OCI-LY3 (cell line): Measurements from ENCODE around the gene CEACAM19.

Experiments used
- H2AFZ ChIP-seq: fragments of 200-600, 300-600 bp; shearing (Covaris generic); 2 replicates; pipeline ENCODE4 v1.6.0; 2014; ENCODE audit warnings: antibody characterized with exemption, low read depth, low read length
- H3K27ac ChIP-seq: fragments of 200-600, 300-600 bp; sonication (generic); 2 replicates; pipeline ENCODE4 v1.5.1; 2014; ENCODE audit warnings: mild to moderate bottlenecking, low read length, moderate library complexity, mixed read lengths
- H3K27me3 ChIP-seq: fragments of 200-600, 300-600 bp; sonication (generic); 2 replicates; pipeline ENCODE4 v1.6.1; 2014; ENCODE audit warnings: low read depth, low read length, mixed read lengths
- H3K36me3 ChIP-seq: fragments of 200-600, 300-600 bp; sonication (generic); replicated peaks from 2 replicates; pipeline ENCODE3; 2014; ENCODE audit warnings: low read depth, low read length, mixed read lengths
- H3K4me1 ChIP-seq: fragments of 300-600, 200-600 bp; sonication (generic); 2 replicates; pipeline ENCODE4 v1.6.1; 2014; ENCODE audit warnings: low read length, mixed read lengths
- H3K4me2 ChIP-seq: fragments of 200-600, 300-600 bp; sonication (generic); 2 replicates; pipeline ENCODE4 v1.6.1; 2014; ENCODE audit warnings: low read length, mixed read lengths
- H3K4me3 ChIP-seq: fragments of 300-600, 200-600 bp; sonication (generic); 2 replicates; pipeline ENCODE4 v1.5.1; 2014; ENCODE audit warnings: antibody characterized with exemption, mild to moderate bottlenecking, low read length, moderate library complexity
- H3K79me2 ChIP-seq: fragments of 300-600, 200-600 bp; shearing (Covaris generic); 2 replicates; pipeline ENCODE4 v1.6.1; 2014; ENCODE audit warnings: mild to moderate bottlenecking, low read length, mixed read lengths
- H3K9ac ChIP-seq: fragments of 300-600, 200-600 bp; shearing (Covaris generic); 2 replicates; pipeline ENCODE4 v1.6.0; 2014; ENCODE audit warnings: mild to moderate bottlenecking, low read length, moderate library complexity
- H3K9me3 ChIP-seq: fragments of 200-600, 300-600 bp; shearing (Covaris generic); 2 replicates; pipeline ENCODE4 v1.6.1; 2014; ENCODE audit warnings: low read length, mixed read lengths; ENCODE audit not compliant: insufficient read depth
- H4K20me1 ChIP-seq: fragments of 200-600, 300-600 bp; sonication (generic); 2 replicates; pipeline ENCODE4 v1.6.1; 2016; ENCODE audit warnings: low read length, mixed read lengths; ENCODE audit not compliant: insufficient read depth
- EZH2phosphoT487 ChIP-seq: fragments of 200-600 bp; shearing (Covaris generic); IDR thresholded peaks from 2 replicates; pipeline ENCODE4 v1.6.1; 2018; ENCODE audit warnings: antibody characterized with exemption, mixed run types, low read depth
- TF ChIP-seq, protein P1 (sequence below): fragments of 200-600, 300-600 bp; sonication (generic); IDR thresholded peaks from 2 replicates; pipeline ENCODE4 v1.5.1; 2014; ENCODE audit warnings: antibody characterized with exemption, low read length, low read depth

Gene CEACAM19

DNA sequence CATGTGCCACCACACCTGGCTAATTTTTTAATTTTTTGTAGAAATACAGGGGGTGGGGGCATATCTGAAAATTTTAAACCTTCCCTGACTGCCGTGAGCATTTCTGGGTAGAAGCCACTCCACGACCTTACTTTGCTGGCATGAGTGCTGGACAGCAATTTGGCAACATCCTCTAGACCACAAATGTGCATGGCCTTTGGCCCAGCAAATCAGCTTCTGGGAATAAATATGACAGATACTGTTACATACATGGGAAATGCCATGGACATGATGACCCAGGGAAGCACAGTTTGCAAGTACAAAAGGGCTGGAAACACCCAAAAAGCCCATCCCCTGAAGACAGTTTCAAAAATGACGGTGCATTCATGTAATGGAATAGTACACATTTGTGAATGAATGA is 30.8 kb upstream of the CEACAM19 start:
- H3K9ac ChIP-seq = no peak overlapping the region
- H4K20me1 ChIP-seq = no peaks in the 10 kb centered on the region
- H3K36me3 ChIP-seq = no peaks in the 10 kb centered on the region
- H3K27me3 ChIP-seq = peaks cover 18% of the 10 kb centered on the region
- H3K79me2 ChIP-seq = no peaks in the 10 kb centered on the region
- H2AFZ ChIP-seq = no peak overlapping the region
- no peak overlapping the region for H3K4me2 ChIP-seq
- H3K4me1 ChIP-seq = no peaks in the 10 kb centered on the region
- no peak overlapping the region for H3K4me3 ChIP-seq
- TF ChIP-seq EZH2phosphoT487 = no peak
- TF ChIP-seq, protein P1, sequence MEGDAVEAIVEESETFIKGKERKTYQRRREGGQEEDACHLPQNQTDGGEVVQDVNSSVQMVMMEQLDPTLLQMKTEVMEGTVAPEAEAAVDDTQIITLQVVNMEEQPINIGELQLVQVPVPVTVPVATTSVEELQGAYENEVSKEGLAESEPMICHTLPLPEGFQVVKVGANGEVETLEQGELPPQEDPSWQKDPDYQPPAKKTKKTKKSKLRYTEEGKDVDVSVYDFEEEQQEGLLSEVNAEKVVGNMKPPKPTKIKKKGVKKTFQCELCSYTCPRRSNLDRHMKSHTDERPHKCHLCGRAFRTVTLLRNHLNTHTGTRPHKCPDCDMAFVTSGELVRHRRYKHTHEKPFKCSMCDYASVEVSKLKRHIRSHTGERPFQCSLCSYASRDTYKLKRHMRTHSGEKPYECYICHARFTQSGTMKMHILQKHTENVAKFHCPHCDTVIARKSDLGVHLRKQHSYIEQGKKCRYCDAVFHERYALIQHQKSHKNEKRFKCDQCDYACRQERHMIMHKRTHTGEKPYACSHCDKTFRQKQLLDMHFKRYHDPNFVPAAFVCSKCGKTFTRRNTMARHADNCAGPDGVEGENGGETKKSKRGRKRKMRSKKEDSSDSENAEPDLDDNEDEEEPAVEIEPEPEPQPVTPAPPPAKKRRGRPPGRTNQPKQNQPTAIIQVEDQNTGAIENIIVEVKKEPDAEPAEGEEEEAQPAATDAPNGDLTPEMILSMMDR = no peak
- H3K9me3 ChIP-seq = no peaks in the 10 kb centered on the region
- H3K27ac ChIP-seq = no peak overlapping the region

DNA sequence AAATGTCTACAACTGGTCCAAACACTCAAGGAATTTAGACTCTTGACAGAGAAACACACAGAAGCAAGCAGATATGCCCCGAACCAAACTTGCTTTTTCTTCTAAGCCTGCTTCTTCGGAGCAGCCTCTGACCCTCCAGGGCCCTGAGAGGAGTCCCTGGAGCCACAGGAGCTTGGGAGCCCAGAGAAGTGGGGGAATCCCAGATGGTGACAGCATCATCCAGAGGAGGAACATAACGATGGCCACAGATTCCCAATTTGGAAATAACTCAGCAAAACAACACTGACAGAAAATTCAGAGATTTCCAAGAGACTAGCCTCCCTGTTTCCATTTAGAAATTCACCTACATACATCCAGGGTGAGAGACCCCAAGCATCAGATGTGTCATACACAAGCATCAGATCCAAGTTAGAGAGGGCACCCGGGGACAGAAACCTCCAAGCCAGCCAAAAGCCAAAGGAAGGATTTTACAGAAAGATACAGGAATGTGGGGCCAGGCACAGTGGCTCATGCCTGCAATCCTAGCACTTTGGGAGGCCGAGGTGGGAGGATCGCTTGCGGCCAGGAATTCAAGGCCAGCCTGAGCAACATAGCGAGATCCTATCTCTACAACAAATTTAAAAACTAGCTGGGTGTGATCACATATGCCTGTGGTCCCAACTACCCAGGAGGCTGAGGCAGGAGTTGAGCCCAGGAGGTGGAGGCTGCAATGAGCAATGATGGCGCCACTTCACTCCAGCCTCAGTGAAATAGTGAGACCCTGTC is 29.6 kb upstream of the CEACAM19 start:
- TF ChIP-seq, protein P1 = no peak
- TF ChIP-seq EZH2phosphoT487 = no peak
- Histone ChIP-seq H3K79me2 (no peaks in the 10 kb centered on the region), H4K20me1 (no peaks in the 10 kb centered on the region), H3K4me3 (no peak overlapping the region), H3K36me3 (no peaks in the 10 kb centered on the region), H2AFZ (no peak overlapping the region), H3K27ac (no peak overlapping the region), H3K27me3 (peaks cover 8% of the 10 kb centered on the region), H3K9ac (no peak overlapping the region), H3K9me3 (no peaks in the 10 kb centered on the region), H3K4me1 (no peaks in the 10 kb centered on the region), H3K4me2 (no peak overlapping the region)

DNA sequence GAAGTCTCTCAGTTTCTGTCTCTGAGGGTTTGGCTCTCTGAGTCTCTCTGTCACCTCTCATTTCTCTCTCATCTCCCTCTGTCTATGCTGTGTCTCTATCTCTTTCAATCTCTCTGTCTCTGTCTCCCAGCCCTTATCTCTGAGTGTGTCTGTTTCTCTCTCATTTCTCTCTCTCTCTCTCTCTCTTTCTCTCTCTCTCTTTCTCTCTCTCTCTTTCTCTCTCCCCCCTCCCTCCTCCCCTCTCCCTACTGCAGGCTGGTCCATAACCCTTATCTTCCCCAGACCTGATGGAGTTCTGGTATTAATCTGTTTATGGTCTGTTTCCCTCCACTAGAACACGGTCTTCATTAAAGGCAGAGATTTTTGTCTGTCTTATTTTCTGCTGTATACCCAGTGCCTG is 28.9 kb upstream of the CEACAM19 start:
- H3K4me2 ChIP-seq = no peak overlapping the region

DNA sequence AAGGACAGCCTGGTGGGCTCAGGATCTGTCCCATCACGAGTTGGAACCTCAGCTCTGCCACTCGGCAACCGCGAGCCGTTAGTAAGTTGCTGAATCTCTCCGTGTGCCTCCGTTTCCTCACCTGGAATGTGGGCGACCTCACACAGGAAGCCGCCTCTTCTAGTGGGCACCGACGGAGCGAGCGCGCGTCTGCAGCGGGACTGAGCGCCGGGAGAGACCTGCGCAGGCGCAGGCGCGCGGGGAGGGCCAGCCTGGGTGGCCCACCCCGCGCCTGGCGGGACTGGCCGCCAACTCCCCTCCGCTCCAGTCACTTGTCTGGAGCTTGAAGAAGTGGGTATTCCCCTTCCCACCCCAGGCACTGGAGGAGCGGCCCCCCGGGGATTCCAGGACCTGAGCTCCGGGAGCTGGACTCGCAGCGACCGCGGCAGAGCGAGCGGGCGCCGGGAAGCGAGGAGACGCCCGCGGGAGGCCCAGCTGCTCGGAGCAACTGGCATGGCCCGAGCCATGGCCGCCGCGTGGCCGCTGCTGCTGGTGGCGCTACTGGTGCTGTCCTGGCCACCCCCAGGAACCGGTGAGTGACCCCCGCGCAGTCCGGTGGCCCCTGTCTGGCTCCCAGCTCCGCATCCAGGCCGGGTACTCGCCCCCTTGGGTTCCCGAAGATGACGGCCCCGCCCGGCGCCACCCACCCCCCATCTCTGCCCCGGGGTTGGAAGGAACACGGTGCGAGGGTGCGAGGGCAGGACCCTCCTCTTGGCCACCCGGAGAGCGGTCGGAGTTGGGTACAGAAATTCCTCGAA is 27.5 kb upstream of the CEACAM19 start, which contains the start of gene PVR:
PVR (plus strand) TSS at position 306 of the 797 bp plus-strand sequence; CDS start at position 493, 187 bp downstream.
- Histone ChIP-seq H2AFZ (no peak within 1 kb of the TSS), H3K4me1 (no peaks in the 10 kb centered on the region), H3K9ac (no peak within 1 kb of the TSS), H3K79me2 (no peaks in the 10 kb centered on the region), H3K9me3 (no peaks in the 10 kb centered on the region), H3K36me3 (no peaks in the 10 kb centered on the region), H4K20me1 (no peaks in the 10 kb centered on the region), H3K4me3 (no peak within 1 kb of the TSS), H3K27ac (no peak within 1 kb of the TSS), H3K4me2 (no peak within 1 kb of the TSS), H3K27me3 (peaks cover 2% of the 10 kb centered on the region; the same call in 1 of the 2 replicates)
- no peak for TF ChIP-seq EZH2phosphoT487
- TF ChIP-seq, protein P1 = no peak

More for the DNA sequence above, 28.9 kb upstream of the CEACAM19 start:
- H2AFZ ChIP-seq = no peak overlapping the region
- no peak for TF ChIP-seq EZH2phosphoT487
- TF ChIP-seq, protein P1 = no peak
- no peaks in the 10 kb centered on the region for H3K36me3 ChIP-seq
- no peaks in the 10 kb centered on the region for H3K79me2 ChIP-seq
- H3K4me3 ChIP-seq = no peak overlapping the region
- no peak overlapping the region for H3K27ac ChIP-seq
- no peak overlapping the region for H3K9ac ChIP-seq
- no peaks in the 10 kb centered on the region for H4K20me1 ChIP-seq
- H3K27me3 ChIP-seq = peaks cover 5% of the 10 kb centered on the region
- no peaks in the 10 kb centered on the region for H3K4me1 ChIP-seq
- H3K9me3 ChIP-seq = no peaks in the 10 kb centered on the region
